ENCODE results near the gene TMED6. TPM values are rescaled to one million over a fixed set of nuclear protein-coding genes. Genes with fewer than 3 reads are reported as not detected.
A peak's percentile ranks its signal among the peaks of the same experiment; 100 is the strongest.

TMED6 gene
- total and polyA plus RNA-seq, 2 of the 8 experiments (the other 6 are each of a cell fraction or from before 2014, with no cell fraction given): not detected

DNA sequence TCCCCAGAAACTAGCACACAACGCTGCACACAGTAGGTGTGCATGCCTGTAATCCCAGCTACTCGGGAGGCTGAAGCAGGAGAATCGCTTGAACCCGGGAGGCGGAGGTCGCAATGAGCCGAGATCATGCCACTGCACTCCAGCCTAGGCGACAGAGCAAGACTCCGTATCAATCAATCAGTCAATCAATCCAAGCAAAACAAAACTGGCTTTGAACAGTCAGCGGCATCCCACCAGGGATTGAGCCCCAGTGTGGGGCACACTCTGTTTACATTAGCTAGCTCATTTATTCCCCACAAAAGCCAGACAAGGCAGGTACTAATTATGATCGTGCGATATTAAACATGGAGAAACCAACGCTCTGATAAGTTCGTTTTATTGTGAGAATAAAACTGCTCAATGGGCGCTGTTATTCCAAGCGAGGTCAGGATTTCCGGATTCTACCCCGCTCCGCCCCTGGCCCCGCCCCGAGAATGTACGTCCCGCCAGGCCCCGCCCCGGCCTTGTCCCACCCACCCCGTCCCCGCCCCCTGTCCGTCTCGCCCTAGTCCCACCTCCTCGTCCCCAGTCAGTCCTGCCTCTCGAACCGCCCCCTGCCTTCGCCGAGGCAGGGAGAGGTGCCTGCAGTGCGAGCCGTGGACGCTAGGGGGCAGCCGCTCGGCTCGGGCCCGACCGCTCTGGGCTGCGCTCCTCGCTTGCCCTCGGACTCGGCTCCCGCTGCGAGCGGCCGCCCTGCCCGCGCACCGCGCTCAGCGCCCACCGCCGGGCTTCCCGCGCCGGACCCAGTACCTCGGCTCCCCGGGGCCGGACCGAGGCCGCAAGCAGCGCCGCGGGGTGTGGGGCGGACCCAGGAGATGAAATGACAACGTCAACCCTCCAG lies 40.7 kb downstream of the TMED6 start, which contains the start of gene VPS4A (continued):
- TF ChIP-seq SIN3A (conservative IDR thresholded peaks at IDR 0.05 in 1 of 2, IDR thresholded peaks at IDR 0.05 in 1 of 2; ENCODE audit: low read depth in 1 of 2, low read length in 2 of 2) (peak in 1 of 2 experiments; percentile 84; a peak in 2 of 4 replicates), CTBP2 (IDR thresholded peaks at IDR 0.05; ENCODE audit: borderline replicate concordance, insufficient read depth, insufficient read length, low read length) (no peak), RFX5 (IDR thresholded peaks at IDR 0.05; ENCODE audit: borderline replicate concordance, low read depth, low read length) (no peak), JUND (IDR thresholded peaks at IDR 0.05; ENCODE audit: low read length) (0 out of 2 replicates have a peak, but pooled peaks have one; percentile 9), TEAD4 (IDR thresholded peaks at IDR 0.05; ENCODE audit: low read depth, low read length) (no peak), ZNF274 (IDR thresholded peaks at IDR 0.05; ENCODE audit: borderline replicate concordance, extremely low read depth, low read length) (no peak), YY1 (IDR thresholded peaks at IDR 0.05; ENCODE audit: low read depth, low read length) (0 out of 2 replicates have a peak, but pooled peaks have one; percentile 3), CHD2 (IDR thresholded peaks at IDR 0.05; ENCODE audit: low read length) (no peak), SP2 (IDR thresholded peaks at IDR 0.05; ENCODE audit: low read length) (peak; percentile 74)
- TF ChIP-seq, protein P1, sequence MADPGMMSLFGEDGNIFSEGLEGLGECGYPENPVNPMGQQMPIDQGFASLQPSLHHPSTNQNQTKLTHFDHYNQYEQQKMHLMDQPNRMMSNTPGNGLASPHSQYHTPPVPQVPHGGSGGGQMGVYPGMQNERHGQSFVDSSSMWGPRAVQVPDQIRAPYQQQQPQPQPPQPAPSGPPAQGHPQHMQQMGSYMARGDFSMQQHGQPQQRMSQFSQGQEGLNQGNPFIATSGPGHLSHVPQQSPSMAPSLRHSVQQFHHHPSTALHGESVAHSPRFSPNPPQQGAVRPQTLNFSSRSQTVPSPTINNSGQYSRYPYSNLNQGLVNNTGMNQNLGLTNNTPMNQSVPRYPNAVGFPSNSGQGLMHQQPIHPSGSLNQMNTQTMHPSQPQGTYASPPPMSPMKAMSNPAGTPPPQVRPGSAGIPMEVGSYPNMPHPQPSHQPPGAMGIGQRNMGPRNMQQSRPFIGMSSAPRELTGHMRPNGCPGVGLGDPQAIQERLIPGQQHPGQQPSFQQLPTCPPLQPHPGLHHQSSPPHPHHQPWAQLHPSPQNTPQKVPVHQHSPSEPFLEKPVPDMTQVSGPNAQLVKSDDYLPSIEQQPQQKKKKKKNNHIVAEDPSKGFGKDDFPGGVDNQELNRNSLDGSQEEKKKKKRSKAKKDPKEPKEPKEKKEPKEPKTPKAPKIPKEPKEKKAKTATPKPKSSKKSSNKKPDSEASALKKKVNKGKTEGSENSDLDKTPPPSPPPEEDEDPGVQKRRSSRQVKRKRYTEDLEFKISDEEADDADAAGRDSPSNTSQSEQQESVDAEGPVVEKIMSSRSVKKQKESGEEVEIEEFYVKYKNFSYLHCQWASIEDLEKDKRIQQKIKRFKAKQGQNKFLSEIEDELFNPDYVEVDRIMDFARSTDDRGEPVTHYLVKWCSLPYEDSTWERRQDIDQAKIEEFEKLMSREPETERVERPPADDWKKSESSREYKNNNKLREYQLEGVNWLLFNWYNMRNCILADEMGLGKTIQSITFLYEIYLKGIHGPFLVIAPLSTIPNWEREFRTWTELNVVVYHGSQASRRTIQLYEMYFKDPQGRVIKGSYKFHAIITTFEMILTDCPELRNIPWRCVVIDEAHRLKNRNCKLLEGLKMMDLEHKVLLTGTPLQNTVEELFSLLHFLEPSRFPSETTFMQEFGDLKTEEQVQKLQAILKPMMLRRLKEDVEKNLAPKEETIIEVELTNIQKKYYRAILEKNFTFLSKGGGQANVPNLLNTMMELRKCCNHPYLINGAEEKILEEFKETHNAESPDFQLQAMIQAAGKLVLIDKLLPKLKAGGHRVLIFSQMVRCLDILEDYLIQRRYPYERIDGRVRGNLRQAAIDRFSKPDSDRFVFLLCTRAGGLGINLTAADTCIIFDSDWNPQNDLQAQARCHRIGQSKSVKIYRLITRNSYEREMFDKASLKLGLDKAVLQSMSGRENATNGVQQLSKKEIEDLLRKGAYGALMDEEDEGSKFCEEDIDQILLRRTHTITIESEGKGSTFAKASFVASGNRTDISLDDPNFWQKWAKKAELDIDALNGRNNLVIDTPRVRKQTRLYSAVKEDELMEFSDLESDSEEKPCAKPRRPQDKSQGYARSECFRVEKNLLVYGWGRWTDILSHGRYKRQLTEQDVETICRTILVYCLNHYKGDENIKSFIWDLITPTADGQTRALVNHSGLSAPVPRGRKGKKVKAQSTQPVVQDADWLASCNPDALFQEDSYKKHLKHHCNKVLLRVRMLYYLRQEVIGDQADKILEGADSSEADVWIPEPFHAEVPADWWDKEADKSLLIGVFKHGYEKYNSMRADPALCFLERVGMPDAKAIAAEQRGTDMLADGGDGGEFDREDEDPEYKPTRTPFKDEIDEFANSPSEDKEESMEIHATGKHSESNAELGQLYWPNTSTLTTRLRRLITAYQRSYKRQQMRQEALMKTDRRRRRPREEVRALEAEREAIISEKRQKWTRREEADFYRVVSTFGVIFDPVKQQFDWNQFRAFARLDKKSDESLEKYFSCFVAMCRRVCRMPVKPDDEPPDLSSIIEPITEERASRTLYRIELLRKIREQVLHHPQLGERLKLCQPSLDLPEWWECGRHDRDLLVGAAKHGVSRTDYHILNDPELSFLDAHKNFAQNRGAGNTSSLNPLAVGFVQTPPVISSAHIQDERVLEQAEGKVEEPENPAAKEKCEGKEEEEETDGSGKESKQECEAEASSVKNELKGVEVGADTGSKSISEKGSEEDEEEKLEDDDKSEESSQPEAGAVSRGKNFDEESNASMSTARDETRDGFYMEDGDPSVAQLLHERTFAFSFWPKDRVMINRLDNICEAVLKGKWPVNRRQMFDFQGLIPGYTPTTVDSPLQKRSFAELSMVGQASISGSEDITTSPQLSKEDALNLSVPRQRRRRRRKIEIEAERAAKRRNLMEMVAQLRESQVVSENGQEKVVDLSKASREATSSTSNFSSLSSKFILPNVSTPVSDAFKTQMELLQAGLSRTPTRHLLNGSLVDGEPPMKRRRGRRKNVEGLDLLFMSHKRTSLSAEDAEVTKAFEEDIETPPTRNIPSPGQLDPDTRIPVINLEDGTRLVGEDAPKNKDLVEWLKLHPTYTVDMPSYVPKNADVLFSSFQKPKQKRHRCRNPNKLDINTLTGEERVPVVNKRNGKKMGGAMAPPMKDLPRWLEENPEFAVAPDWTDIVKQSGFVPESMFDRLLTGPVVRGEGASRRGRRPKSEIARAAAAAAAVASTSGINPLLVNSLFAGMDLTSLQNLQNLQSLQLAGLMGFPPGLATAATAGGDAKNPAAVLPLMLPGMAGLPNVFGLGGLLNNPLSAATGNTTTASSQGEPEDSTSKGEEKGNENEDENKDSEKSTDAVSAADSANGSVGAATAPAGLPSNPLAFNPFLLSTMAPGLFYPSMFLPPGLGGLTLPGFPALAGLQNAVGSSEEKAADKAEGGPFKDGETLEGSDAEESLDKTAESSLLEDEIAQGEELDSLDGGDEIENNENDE (IDR thresholded peaks at IDR 0.05; ENCODE audit: insufficient replicate concordance, low read length): no peak
